Peyer's patch (tissue), 4 donors: ENCODE data around the gene PAXIP1. TPM values are rescaled to one million over a fixed set of nuclear protein-coding genes. Genes with fewer than 3 reads are reported as not detected.
A peak's percentile ranks its signal among the peaks of the same experiment; 100 is the strongest.
"Not testable (repeated sequence)": the region's sequence is repeated elsewhere in the genome, so short reads cannot be mapped to it uniquely, and the experiment has no call there.

Experiments
- DNase-seq, 3 donors: peaks; one replicate each; pipeline ENCODE4 v3.0.0-alpha.2; 2017 to 2019
- H3K27ac ChIP-seq, 4 donors: fragments of 200-600 bp; sonication (generic); one replicate each; pipeline ENCODE4 v1.5.1; 2016 to 2019
- H3K27me3 ChIP-seq, 2 donors: fragments of 200-600 bp; sonication (generic); one replicate each; pipeline ENCODE4 v1.5.1; 2019
- H3K36me3 ChIP-seq, 3 donors: fragments of 200-600 bp; sonication (generic); one replicate each; pipeline ENCODE4 v1.5.1; 2016 to 2019
- H3K4me1 ChIP-seq, 4 donors: fragments of 200-600 bp; sonication (generic); one replicate each; pipeline ENCODE4 v1.5.1; 2016 to 2019
- H3K4me3 ChIP-seq, 4 donors: fragments of 200-600 bp; sonication (generic); 1 replicate in 3 of 4; 2 replicates in 1 of 4; pipeline ENCODE4 v1.5.1; 2016 to 2019; ENCODE audit warnings: mild to moderate bottlenecking in 1 of 4
- H3K9me3 ChIP-seq, 4 donors: fragments of 200-600 bp; sonication (generic); one replicate each; pipeline ENCODE4 v1.5.1; 2016 to 2019; ENCODE audit warnings: mild to moderate bottlenecking in 1 of 4
- POLR2A ChIP-seq, 2 donors: fragments of 450-650 bp; IDR thresholded peaks; one replicate each; pipeline ENCODE4 v1.5.1; 2017; ENCODE audit warnings: antibody characterized with exemption in 2 of 2, mild to moderate bottlenecking in 2 of 2, moderate library complexity in 2 of 2
- total RNA-seq, 4 donors: library from RNA; depleted of rRNA; stranded (reverse); fragments of >200 nt; gene quantifications; one replicate each; pipeline ENCODE4 v1.1.0, GENCODE V29; 2016
- TF ChIP-seq, protein P1 (sequence below), 6 experiments: fragments of 450-650 bp in 4 of 6; fragments of 200-600 bp in 2 of 6; sonication (generic) in 1 of 6; IDR thresholded peaks; one replicate each; pipeline ENCODE4 v1.5.1; 2017 to 2019; ENCODE audit warnings: antibody characterized with exemption in 6 of 6, mild to moderate bottlenecking in 3 of 6, moderate library complexity in 1 of 6

The PAXIP1 gene, protein sequence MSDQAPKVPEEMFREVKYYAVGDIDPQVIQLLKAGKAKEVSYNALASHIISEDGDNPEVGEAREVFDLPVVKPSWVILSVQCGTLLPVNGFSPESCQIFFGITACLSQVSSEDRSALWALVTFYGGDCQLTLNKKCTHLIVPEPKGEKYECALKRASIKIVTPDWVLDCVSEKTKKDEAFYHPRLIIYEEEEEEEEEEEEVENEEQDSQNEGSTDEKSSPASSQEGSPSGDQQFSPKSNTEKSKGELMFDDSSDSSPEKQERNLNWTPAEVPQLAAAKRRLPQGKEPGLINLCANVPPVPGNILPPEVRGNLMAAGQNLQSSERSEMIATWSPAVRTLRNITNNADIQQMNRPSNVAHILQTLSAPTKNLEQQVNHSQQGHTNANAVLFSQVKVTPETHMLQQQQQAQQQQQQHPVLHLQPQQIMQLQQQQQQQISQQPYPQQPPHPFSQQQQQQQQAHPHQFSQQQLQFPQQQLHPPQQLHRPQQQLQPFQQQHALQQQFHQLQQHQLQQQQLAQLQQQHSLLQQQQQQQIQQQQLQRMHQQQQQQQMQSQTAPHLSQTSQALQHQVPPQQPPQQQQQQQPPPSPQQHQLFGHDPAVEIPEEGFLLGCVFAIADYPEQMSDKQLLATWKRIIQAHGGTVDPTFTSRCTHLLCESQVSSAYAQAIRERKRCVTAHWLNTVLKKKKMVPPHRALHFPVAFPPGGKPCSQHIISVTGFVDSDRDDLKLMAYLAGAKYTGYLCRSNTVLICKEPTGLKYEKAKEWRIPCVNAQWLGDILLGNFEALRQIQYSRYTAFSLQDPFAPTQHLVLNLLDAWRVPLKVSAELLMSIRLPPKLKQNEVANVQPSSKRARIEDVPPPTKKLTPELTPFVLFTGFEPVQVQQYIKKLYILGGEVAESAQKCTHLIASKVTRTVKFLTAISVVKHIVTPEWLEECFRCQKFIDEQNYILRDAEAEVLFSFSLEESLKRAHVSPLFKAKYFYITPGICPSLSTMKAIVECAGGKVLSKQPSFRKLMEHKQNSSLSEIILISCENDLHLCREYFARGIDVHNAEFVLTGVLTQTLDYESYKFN
- total RNA-seq: 10 to 100 TPM; 14.9 to 28.3 (median 23.7) TPM

DNA sequence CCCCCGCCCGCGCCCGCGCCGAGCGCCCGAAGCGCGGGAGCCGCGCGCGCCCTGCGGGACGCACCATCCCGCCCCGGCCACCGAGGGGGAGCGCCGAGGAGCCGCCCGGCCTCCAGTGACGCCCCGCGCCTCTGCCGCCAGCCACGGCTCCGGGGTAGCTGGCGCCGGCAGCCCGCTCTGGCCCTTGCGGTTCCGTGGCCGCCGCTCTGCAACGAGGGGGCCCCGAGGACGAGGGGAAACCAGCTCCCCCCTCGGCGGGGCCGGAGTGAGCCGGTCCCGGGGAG is at the start of gene PAXIP1:
Gene PAXIP1 (minus strand): TSS at position 33 of the 284 bp plus-strand sequence. CDS start 195 bp downstream, outside the sequence.
- no peak for DNase-seq
- peaks cover 0 to 19% (median 0%) of the 10 kb centered on the region in 4 donors for H3K4me1 ChIP-seq
- no peaks in the 10 kb centered on the region for H3K27me3 ChIP-seq
- peak within 1 kb of the TSS; percentile 83 to 99 (median 92) for H3K4me3 ChIP-seq
- H3K27ac ChIP-seq: peak within 1 kb of the TSS; percentile 87 to 93 (median 90)
- TF ChIP-seq POLR2A (IDR thresholded peaks at IDR 0.05): no peak
- TF ChIP-seq, protein P1, sequence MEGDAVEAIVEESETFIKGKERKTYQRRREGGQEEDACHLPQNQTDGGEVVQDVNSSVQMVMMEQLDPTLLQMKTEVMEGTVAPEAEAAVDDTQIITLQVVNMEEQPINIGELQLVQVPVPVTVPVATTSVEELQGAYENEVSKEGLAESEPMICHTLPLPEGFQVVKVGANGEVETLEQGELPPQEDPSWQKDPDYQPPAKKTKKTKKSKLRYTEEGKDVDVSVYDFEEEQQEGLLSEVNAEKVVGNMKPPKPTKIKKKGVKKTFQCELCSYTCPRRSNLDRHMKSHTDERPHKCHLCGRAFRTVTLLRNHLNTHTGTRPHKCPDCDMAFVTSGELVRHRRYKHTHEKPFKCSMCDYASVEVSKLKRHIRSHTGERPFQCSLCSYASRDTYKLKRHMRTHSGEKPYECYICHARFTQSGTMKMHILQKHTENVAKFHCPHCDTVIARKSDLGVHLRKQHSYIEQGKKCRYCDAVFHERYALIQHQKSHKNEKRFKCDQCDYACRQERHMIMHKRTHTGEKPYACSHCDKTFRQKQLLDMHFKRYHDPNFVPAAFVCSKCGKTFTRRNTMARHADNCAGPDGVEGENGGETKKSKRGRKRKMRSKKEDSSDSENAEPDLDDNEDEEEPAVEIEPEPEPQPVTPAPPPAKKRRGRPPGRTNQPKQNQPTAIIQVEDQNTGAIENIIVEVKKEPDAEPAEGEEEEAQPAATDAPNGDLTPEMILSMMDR (IDR thresholded peaks at IDR 0.05): peak in 3 of 6 experiments; percentile 37 to 46 (median 38)
- no peaks in the 10 kb centered on the region for H3K9me3 ChIP-seq
- H3K36me3 ChIP-seq: peaks cover 0 to 4% (median 0%) of the 10 kb centered on the region in 3 donors

DNA sequence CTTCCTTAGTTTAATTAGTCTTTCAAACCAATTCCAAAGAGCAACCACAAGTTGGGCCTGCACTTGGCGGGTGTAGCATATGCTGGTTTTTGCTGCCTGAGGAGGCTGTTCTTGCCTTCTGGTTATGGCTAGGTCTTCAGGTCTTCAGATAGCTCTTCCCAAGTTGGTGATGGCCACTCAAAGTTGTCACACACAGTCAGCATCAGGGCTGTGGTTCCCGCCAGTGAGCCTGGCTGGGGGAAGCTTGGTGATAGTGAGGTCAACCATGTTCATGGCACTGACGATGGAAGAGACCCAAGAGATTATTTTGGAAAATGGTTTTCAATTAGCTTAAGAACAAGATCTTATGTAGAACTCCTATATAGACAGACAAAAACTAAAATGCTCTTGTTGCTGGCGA is 48.4 kb upstream of the PAXIP1 start:
- Histone ChIP-seq H3K27me3 (no peaks in the 10 kb centered on the region), H3K36me3 (no peaks in the 10 kb centered on the region), H3K4me3 (no peak overlapping the region), H3K27ac (no peak overlapping the region), H3K4me1 (no peaks in the 10 kb centered on the region), H3K9me3 (no peaks in the 10 kb centered on the region)
- no peak for DNase-seq
- TF ChIP-seq POLR2A (IDR thresholded peaks at IDR 0.05): no peak
- TF ChIP-seq, protein P1 (IDR thresholded peaks at IDR 0.05): no peak

DNA sequence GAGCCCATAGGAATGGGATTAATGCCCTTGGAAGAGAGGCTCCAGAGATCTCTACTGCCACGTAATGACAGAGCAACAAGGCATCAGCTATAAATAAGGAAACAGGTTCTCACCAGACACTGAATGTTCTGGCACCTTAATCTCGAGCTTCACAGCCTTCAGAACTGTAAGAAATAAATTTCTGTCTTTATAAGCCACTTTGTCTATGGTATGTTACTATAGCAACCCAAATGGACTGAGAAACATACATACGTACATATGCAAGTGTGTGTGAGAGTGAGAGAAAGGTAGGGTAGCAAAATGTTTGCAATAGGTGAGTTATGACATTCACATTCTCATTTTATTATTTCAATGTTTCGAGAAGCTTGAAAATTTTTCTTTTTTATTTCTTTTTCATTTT is 45.1 kb upstream of the PAXIP1 start:
- no peak for DNase-seq
- Histone ChIP-seq H3K27me3 (no peaks in the 10 kb centered on the region), H3K9me3 (no peaks in the 10 kb centered on the region), H3K4me1 (no peaks in the 10 kb centered on the region), H3K27ac (no peak overlapping the region), H3K36me3 (no peaks in the 10 kb centered on the region), H3K4me3 (no peak overlapping the region)
- TF ChIP-seq, protein P1 (IDR thresholded peaks at IDR 0.05): no peak
- TF ChIP-seq POLR2A (IDR thresholded peaks at IDR 0.05): no peak

DNA sequence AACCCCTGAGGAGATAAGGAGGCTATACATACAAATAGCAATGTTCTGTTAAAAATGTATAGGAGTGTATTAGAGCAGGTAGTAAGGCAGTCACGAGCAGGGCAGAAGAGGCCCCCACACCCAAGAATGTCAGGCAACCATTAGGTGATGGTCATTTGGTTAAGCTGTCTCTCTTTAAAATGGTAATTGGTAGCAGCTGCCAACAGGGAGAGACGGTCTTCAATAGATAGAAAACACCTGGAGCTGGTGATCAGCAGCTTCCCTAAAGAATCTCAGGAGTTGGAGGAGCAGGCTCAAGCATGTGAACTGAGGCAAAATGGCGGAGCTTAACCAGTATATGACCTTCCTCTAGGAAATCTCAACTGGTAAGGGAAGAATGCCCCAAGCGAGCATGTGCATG is 40.8 kb upstream of the PAXIP1 start:
- TF ChIP-seq, protein P1 (IDR thresholded peaks at IDR 0.05): no peak
- no peak for TF ChIP-seq POLR2A (IDR thresholded peaks at IDR 0.05)
- H3K27ac ChIP-seq: no peak overlapping the region
- H3K9me3 ChIP-seq: no peaks in the 10 kb centered on the region

DNA sequence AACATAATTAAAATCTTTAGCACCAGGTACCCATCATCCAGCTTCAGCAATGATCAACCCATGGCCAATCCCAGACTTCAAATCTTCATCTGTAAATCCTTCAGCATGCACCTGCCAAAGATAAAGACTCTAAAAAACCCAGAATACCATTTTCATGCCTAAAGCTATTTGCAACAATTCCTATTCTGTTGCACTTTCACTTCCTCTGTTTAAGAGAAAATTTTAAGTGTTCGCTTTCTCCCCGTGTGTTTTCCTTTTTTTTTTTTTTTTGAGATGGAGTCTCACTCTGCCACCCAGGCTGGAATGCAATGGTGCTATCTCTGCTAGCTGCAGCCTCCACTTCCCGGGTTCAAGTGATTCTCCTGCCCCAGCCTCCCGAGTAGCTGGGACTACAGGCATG is 35.4 kb upstream of the PAXIP1 start:
- Histone ChIP-seq H3K4me3 (no peak overlapping the region), H3K9me3 (no peaks in the 10 kb centered on the region), H3K27ac (no peak overlapping the region), H3K4me1 (no peaks in the 10 kb centered on the region), H3K36me3 (no peaks in the 10 kb centered on the region), H3K27me3 (no peaks in the 10 kb centered on the region)
- TF ChIP-seq, protein P1 (IDR thresholded peaks at IDR 0.05): no peak
- no peak for TF ChIP-seq POLR2A (IDR thresholded peaks at IDR 0.05)
- DNase-seq: no peak

More for the DNA sequence above, 40.8 kb upstream of the PAXIP1 start:
- H3K27me3 ChIP-seq: no peaks in the 10 kb centered on the region
- no peak overlapping the region for H3K4me3 ChIP-seq
- no peaks in the 10 kb centered on the region for H3K4me1 ChIP-seq
- no peaks in the 10 kb centered on the region for H3K36me3 ChIP-seq
- no peak for DNase-seq

DNA sequence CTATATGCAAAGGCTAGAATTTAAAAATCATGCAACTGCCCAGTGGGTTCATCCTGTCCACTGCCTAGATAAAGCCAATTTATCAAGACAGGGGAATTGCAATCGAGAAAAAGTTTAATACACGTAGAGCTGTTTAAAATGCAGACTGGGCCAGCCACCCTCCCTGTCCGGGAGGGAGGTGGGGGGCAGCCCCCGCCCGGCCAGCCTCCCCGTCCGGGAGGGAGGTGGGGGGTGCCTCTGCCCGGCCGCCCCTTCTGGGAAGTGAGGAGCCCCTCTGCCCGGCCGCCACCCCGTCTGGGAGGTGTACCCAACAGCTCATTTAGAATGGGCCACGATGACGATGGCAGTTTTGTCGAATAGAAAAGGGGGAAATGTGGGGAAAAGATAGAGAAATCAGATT is 31.6 kb upstream of the PAXIP1 start:
- not testable (repeated sequence) for H3K9me3 ChIP-seq, H3K36me3 ChIP-seq, H3K27ac ChIP-seq, H3K27me3 ChIP-seq, DNase-seq, H3K4me3 ChIP-seq, H3K4me1 ChIP-seq
